Stomach (tissue), 4 donors: ENCODE results near the gene ADORA3.

ENCODE experiments used
- CTCF ChIP-seq, 7 experiments: fragments of 450-650 bp in 4 of 7; fragments of 200-600 bp in 3 of 7; sonication (generic) in 3 of 7; IDR thresholded peaks; one replicate each; pipeline ENCODE4 v1.5.1; 2016 to 2019; ENCODE audit warnings: antibody characterized with exemption in 7 of 7, control low read depth in 2 of 7, mild to moderate bottlenecking in 1 of 7
- POLR2A ChIP-seq, 4 donors: fragments of 450-650 bp; IDR thresholded peaks; one replicate each; pipeline ENCODE4 v1.6.1; 2016; ENCODE audit warnings: antibody characterized with exemption in 4 of 4, control low read depth in 2 of 4, mild to moderate bottlenecking in 1 of 4, moderate library complexity in 1 of 4

- TF ChIP-seq CTCF (IDR thresholded peaks at IDR 0.05) (no peak), POLR2A (IDR thresholded peaks at IDR 0.05) (no peak)
Observed at GRCh38 chr1:111483876-111484275, 19.6 kb downstream of the ADORA3 start.
